ENCODE results near the gene PSAT1. TPM values are rescaled to one million over a fixed set of nuclear protein-coding genes. Genes with fewer than 3 reads are reported as not detected.

The PSAT1 gene
- total and polyA plus RNA-seq, 2 of the 8 experiments (the other 6 are each of a cell fraction or from before 2014, with no cell fraction given), result 204 to 341 TPM

DNA sequence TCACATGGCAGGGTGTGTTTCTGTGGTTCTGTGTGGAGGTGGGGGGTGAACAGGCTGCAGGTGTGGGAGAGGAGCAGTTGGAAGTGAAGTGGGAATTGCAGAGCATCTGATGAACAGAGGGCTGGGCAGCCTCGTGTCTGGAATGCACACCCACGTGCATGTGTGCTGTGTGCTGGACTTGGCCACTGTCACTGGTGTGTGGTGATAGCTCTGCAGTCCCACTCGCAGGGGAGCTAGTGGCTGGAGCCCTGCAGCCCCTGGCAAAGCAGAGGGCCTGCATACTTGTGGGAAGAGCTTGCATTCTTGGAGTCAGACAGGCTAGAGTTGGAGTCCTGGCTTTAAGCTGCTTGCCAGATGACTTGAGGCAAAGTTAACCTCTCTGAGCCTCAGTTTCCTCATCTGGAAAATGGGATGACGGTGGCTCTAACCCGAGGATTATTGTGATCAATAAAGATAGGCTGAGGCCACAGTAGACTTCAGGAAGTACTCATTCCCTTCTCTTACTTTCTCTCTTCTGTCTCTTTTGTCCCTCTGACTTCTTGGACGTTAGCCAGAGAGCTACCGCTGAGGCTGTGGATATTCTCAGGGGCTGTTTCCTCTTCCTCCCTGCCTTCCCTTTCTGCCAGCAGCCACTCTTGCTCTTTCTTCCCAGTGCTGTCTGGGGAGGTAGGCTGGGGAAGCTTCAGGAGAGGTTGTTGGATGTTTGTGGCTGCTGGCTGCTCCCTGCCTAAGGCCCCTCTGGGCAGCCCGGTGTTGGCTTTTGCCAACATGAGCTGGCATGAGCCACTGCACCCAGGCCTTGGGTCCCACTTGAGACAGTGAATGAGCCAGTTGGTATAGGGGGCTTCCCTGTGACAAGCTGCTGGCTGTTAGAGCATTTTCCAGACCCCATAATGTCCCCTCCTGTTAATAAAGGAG, 18.3 kb downstream of the PSAT1 start (continued):
- TF ChIP-seq, protein P1, sequence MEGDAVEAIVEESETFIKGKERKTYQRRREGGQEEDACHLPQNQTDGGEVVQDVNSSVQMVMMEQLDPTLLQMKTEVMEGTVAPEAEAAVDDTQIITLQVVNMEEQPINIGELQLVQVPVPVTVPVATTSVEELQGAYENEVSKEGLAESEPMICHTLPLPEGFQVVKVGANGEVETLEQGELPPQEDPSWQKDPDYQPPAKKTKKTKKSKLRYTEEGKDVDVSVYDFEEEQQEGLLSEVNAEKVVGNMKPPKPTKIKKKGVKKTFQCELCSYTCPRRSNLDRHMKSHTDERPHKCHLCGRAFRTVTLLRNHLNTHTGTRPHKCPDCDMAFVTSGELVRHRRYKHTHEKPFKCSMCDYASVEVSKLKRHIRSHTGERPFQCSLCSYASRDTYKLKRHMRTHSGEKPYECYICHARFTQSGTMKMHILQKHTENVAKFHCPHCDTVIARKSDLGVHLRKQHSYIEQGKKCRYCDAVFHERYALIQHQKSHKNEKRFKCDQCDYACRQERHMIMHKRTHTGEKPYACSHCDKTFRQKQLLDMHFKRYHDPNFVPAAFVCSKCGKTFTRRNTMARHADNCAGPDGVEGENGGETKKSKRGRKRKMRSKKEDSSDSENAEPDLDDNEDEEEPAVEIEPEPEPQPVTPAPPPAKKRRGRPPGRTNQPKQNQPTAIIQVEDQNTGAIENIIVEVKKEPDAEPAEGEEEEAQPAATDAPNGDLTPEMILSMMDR (IDR thresholded peaks at IDR 0.05; ENCODE audit: control extremely low read depth in 1 of 3, insufficient read depth in 1 of 3, low read depth in 1 of 3, low read length in 3 of 3), result no peak
- TF ChIP-seq ZNF274 (IDR thresholded peaks at IDR 0.05; ENCODE audit: borderline replicate concordance, extremely low read depth, low read length) (no peak), SP4 (IDR thresholded peaks at IDR 0.05; ENCODE audit: low read length) (no peak), POLR2A (IDR thresholded peaks at IDR 0.05; ENCODE audit: control extremely low read depth in 1 of 2, low read depth in 2 of 2, low read length in 2 of 2) (peak in 1 of 2 experiments; percentile 28; a peak in 1 of 3 replicates), SIRT6 (IDR thresholded peaks at IDR 0.05; ENCODE audit: low read length) (no peak), KDM4A (IDR thresholded peaks at IDR 0.05; ENCODE audit: low read depth, low read length, severe bottlenecking) (no peak), SRF (IDR thresholded peaks at IDR 0.05; ENCODE audit: low read depth, low read length) (no peak), EZH2 (IDR thresholded peaks at IDR 0.05; ENCODE audit: low read depth, low read length, severe bottlenecking) (no peak), RFX5 (IDR thresholded peaks at IDR 0.05; ENCODE audit: borderline replicate concordance, low read depth, low read length) (no peak)
- TF ChIP-seq, protein P2, sequence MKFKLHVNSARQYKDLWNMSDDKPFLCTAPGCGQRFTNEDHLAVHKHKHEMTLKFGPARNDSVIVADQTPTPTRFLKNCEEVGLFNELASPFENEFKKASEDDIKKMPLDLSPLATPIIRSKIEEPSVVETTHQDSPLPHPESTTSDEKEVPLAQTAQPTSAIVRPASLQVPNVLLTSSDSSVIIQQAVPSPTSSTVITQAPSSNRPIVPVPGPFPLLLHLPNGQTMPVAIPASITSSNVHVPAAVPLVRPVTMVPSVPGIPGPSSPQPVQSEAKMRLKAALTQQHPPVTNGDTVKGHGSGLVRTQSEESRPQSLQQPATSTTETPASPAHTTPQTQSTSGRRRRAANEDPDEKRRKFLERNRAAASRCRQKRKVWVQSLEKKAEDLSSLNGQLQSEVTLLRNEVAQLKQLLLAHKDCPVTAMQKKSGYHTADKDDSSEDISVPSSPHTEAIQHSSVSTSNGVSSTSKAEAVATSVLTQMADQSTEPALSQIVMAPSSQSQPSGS (IDR thresholded peaks at IDR 0.05; ENCODE audit: low read length), result no peak

All from H1 (cell line).